SK-N-SH (cell line): ENCODE measurements around the gene COBL. TPM values are rescaled to one million over a fixed set of nuclear protein-coding genes. Genes with fewer than 3 reads are reported as not detected.
A peak's percentile ranks its signal among the peaks of the same experiment; 100 is the strongest.

Source experiments
- CTCF ChIA-PET: fragments of 300-600, 350-600 bp; formaldehyde crosslinking; extraction: SDS; loops from one replicate; lab custom pipeline; 2021; lab: Yijun Ruan, JAX
- POLR2A ChIA-PET: fragments of 350-600 bp; sonication (Branson Sonifier 250); formaldehyde crosslinking; extraction: SDS; loops from one replicate; lab custom pipeline; 2020; ENCODE audit warnings: antibody characterized with exemption, inconsistent platforms; lab: Yijun Ruan, JAX
- DNase-seq: peaks from one replicate; pipeline ENCODE4 v3.0.0; 2012
- H2AFZ ChIP-seq: fragments of 200-600 bp; sonication (generic); 2 replicates; pipeline ENCODE4 v1.8.1; 2016; ENCODE audit warnings: antibody characterized with exemption, mild to moderate bottlenecking, low read depth
- H3F3A ChIP-seq: fragments of 200-600 bp; sonication (generic); replicated peaks from 2 replicates; pipeline ENCODE3; 2016; ENCODE audit warnings: antibody characterized with exemption, mild to moderate bottlenecking; ENCODE audit not compliant: insufficient read depth
- H3K27ac ChIP-seq, 2 experiments: fragments of 200-500 bp in 1 of 2; fragments of 200-600 bp in 1 of 2; sonication (Bioruptor generic) in 1 of 2; sonication (generic), shearing (Covaris generic) in 1 of 2; 2 replicates each; pipeline versions ENCODE4 v1.5.1 to v1.6.1; 2014 to 2016; ENCODE audit warnings: low read depth in 2 of 2, inconsistent platforms in 1 of 2, low read length in 1 of 2, mild to moderate bottlenecking in 1 of 2, mixed read lengths in 1 of 2
- H3K27me3 ChIP-seq: fragments of 200-600 bp; sonication (generic), shearing (Covaris generic); 2 replicates; pipeline ENCODE4 v1.6.1; 2016; ENCODE audit warnings: mixed run types; ENCODE audit not compliant: insufficient read depth
- H3K36me3 ChIP-seq, 2 experiments: fragments of 200-500 bp in 1 of 2; fragments of 200-600 bp in 1 of 2; sonication (Bioruptor generic) in 1 of 2; sonication (generic) in 1 of 2; replicated peaks in 1 of 2; 2 replicates each; pipeline versions ENCODE3 to v1.5.1; 2014 to 2016; ENCODE audit warnings: low read length in 1 of 2, mild to moderate bottlenecking in 1 of 2; ENCODE audit not compliant: insufficient read depth in 2 of 2, control insufficient read depth in 1 of 2
- H3K4me1 ChIP-seq, 2 experiments: fragments of 200-500 bp in 1 of 2; fragments of 200-600 bp in 1 of 2; sonication (Bioruptor generic) in 1 of 2; sonication (generic), shearing (Covaris generic) in 1 of 2; 2 replicates each; pipeline versions ENCODE4 v1.5.1 to v1.6.1; 2014 to 2016; ENCODE audit warnings: low read depth in 1 of 2, low read length in 1 of 2, mixed run types in 1 of 2; ENCODE audit not compliant: insufficient read depth in 2 of 2, control insufficient read depth in 1 of 2
- H3K4me2 ChIP-seq: fragments of 200-600 bp; sonication (generic), shearing (Covaris generic); 2 replicates; pipeline ENCODE4 v1.6.1; 2017; ENCODE audit warnings: mixed run types
- H3K4me3 ChIP-seq, 2 experiments: fragments of 200-500 bp in 1 of 2; fragments of 200-600 bp in 1 of 2; sonication (Bioruptor generic) in 1 of 2; sonication (generic), shearing (Covaris generic) in 1 of 2; 2 replicates each; pipeline versions ENCODE4 v1.5.1 to v1.8.1; 2014 to 2016; ENCODE audit warnings: low read depth in 2 of 2, inconsistent platforms in 1 of 2, low read length in 1 of 2, mild to moderate bottlenecking in 1 of 2, mixed read lengths in 1 of 2, moderate library complexity in 1 of 2
- H3K79me2 ChIP-seq: fragments of 200-600 bp; sonication (generic); 2 replicates; pipeline ENCODE4 v1.8.1; 2017; ENCODE audit warnings: mild to moderate bottlenecking; ENCODE audit not compliant: insufficient read depth
- H3K9ac ChIP-seq: fragments of 200-600 bp; sonication (generic); 2 replicates; pipeline ENCODE4 v1.6.1; 2017; ENCODE audit warnings: mixed run types
- H3K9me2 ChIP-seq: fragments of 200-600 bp; sonication (generic); 2 replicates; pipeline ENCODE4 v1.6.1; 2017; ENCODE audit warnings: mixed run types
- H3K9me3 ChIP-seq: fragments of 200-600 bp; sonication (generic); 2 replicates; pipeline ENCODE4 v1.6.1; 2017; ENCODE audit warnings: mixed run types, mild to moderate bottlenecking, moderate library complexity
- H4K20me1 ChIP-seq: fragments of 200-600 bp; sonication (generic); 2 replicates; pipeline ENCODE4 v1.6.1; 2017; ENCODE audit warnings: mild to moderate bottlenecking, mixed run types; ENCODE audit not compliant: insufficient read depth
- CHD2 ChIP-seq: fragments of 150-350 bp; IDR thresholded peaks from 2 replicates; pipeline ENCODE4 v1.6.1; 2018; ENCODE audit warnings: low read length; ENCODE audit not compliant: partially characterized antibody
- ELF1 ChIP-seq: IDR thresholded peaks from 2 replicates; pipeline ENCODE4 v1.4.0; 2012
- EP300 ChIP-seq, 2 experiments: IDR thresholded peaks; 2 replicates each; pipeline versions ENCODE4 v1.4.0 to v1.6.1; 2012; ENCODE audit warnings: borderline replicate concordance in 1 of 2, low read depth in 1 of 2, low read length in 1 of 2
- EZH2phosphoT487 ChIP-seq: fragments of 200-600 bp; sonication (generic); IDR thresholded peaks from 2 replicates; pipeline ENCODE4 v1.6.1; 2017; ENCODE audit warnings: low read depth, mixed run types, mild to moderate bottlenecking, antibody characterized with exemption, moderate library complexity, borderline replicate concordance
- FOSL2 ChIP-seq: IDR thresholded peaks from 2 replicates; pipeline ENCODE4 v1.4.0; 2012; ENCODE audit warnings: low read depth, mild to moderate bottlenecking, moderate library complexity, borderline replicate concordance
- FOXM1 ChIP-seq: IDR thresholded peaks from 2 replicates; pipeline ENCODE4 v1.4.0; 2012; ENCODE audit warnings: low read depth, mild to moderate bottlenecking
- GABPA ChIP-seq: IDR thresholded peaks from 2 replicates; pipeline ENCODE4 v1.4.0; 2012; ENCODE audit warnings: low read depth, mild to moderate bottlenecking
- JUND ChIP-seq: IDR thresholded peaks from 2 replicates; pipeline ENCODE4 v1.4.0; 2012
- MXI1 ChIP-seq: IDR thresholded peaks from 2 replicates; pipeline ENCODE4 v1.6.1; 2012; ENCODE audit warnings: mild to moderate bottlenecking, low read depth, low read length, improper control_type of control experiment
- NFIC ChIP-seq: IDR thresholded peaks from 2 replicates; pipeline ENCODE4 v1.4.0; 2012; ENCODE audit warnings: borderline replicate concordance
- NRF1 ChIP-seq: IDR thresholded peaks from 2 replicates; pipeline ENCODE4 v1.6.1; 2012; ENCODE audit warnings: low read depth, mild to moderate bottlenecking, low read length
- RAD21 ChIP-seq: IDR thresholded peaks from 2 replicates; pipeline ENCODE4 v1.6.1; 2012; ENCODE audit warnings: mild to moderate bottlenecking, low read length
- RCOR1 ChIP-seq: fragments of 150-350 bp; IDR thresholded peaks from 2 replicates; pipeline ENCODE4 v1.6.1; 2017; ENCODE audit warnings: antibody characterized with exemption, low read length
- RFX5 ChIP-seq: IDR thresholded peaks from 2 replicates; pipeline ENCODE4 v1.6.1; 2012; ENCODE audit warnings: mild to moderate bottlenecking, improper control_type of control experiment, low read length
- RXRA ChIP-seq: IDR thresholded peaks from 2 replicates; pipeline ENCODE4 v1.4.0; 2012; ENCODE audit warnings: low read depth, mild to moderate bottlenecking, borderline replicate concordance
- SMC3 ChIP-seq: IDR thresholded peaks from 2 replicates; pipeline ENCODE4 v1.6.1; 2012; ENCODE audit warnings: low read depth, low read length, improper control_type of control experiment
- TCF12 ChIP-seq: IDR thresholded peaks from 2 replicates; pipeline ENCODE4 v1.4.0; 2012
- TEAD4 ChIP-seq: IDR thresholded peaks from 2 replicates; pipeline ENCODE4 v1.4.0; 2012; ENCODE audit warnings: mild to moderate bottlenecking, borderline replicate concordance; ENCODE audit not compliant: insufficient read depth
- YY1 ChIP-seq: IDR thresholded peaks from 2 replicates; pipeline ENCODE4 v1.4.0; 2012; ENCODE audit warnings: low read depth, mild to moderate bottlenecking
- WGBS: methylation state at CpG from one replicate; pipeline ENCODE4 v1.1.6; 2017; ENCODE audit warnings: low lambda C conversion rate; 5-methylcytosine and 5-hydroxymethylcytosine counted together
- polyA plus RNA-seq, 3 experiments: library from polyadenylated mRNA; depleted of rRNA; stranded (reverse); fragments of >200 nt; gene quantifications; 2 replicates each; pipeline ENCODE4 v1.2.3, GENCODE V29; 2012
- TF ChIP-seq, protein P1 (sequence below): fragments of 150-350 bp; IDR thresholded peaks from 2 replicates; pipeline ENCODE4 v1.6.1; 2016; ENCODE audit warnings: mild to moderate bottlenecking, low read depth, low read length
- TF ChIP-seq, protein P2 (sequence below): fragments of 200-600 bp; sonication (generic); IDR thresholded peaks from 2 replicates; pipeline ENCODE4 v1.6.1; 2017; ENCODE audit warnings: antibody characterized with exemption, mild to moderate bottlenecking, moderate library complexity
- TF ChIP-seq, protein P3 (sequence below): IDR thresholded peaks from 2 replicates; pipeline ENCODE4 v1.6.1; 2012; ENCODE audit warnings: mild to moderate bottlenecking, low read depth, low read length, moderate library complexity
- TF ChIP-seq, protein P4 (sequence below): IDR thresholded peaks from 2 replicates; pipeline ENCODE4 v1.4.0; 2012; ENCODE audit warnings: low read depth, borderline replicate concordance
- TF ChIP-seq, protein P5 (sequence below): IDR thresholded peaks from 2 replicates; pipeline ENCODE4; 2012

Gene COBL
- polyA plus RNA-seq, 1 of the 3 experiments (the other 2 are of a cell fraction): under 0.01 TPM

DNA sequence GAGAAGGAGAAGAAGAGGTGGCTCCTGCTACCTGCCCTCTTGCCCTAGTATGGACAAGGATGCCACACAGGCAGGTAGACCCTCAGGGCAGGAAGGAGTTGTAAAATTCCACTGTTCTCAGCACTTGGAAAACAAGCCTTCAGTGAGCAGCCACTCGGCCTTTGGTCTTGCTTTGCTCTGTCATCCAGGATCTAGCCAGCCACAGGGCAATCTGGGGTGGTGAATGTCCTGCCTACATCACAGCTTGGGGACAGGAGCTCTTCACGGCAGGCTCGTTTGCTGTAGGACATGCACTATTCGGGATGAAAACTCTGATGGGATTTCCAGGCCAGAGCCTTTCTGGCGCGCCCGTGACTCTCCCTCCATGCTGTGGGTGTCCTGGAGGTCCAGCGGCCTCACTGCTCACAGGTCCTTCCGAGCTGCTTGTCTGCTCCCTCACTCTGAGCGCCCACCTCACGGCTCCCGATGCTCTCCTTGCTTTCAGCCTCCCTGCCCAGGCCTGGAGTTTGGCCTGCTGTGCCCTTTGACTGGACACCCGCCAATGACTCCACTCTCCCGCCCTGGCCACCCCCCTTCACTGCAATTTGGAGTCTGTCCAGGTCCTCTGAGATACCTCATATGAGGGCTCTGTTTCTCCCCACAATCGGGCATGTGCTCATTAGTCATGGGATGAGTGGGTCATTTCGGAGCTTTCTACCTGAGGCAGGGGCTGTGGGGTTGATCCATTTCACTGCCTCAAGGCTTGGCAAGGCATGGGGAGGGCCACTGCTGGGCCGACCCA, 306.7 kb downstream of the COBL start:
- Histone ChIP-seq H3K9me3 (no peaks in the 10 kb centered on the region), H4K20me1 (no peaks in the 10 kb centered on the region), H3K4me3 (no peak overlapping the region), H3K4me1 (peaks cover 5 to 16% of the 10 kb centered on the region in 2 experiments; a peak in 2 of 4 replicates), H2AFZ (no peak overlapping the region), H3K27ac (peak overlapping the region in 1 of 2 experiments; percentile 12; a peak in 1 of 4 replicates), H3K9me2 (no peaks in the 10 kb centered on the region), H3K9ac (no peak overlapping the region), H3K36me3 (no peaks in the 10 kb centered on the region), H3F3A (no peaks in the 10 kb centered on the region), H3K4me2 (peak overlapping the region; percentile 32), H3K79me2 (no peaks in the 10 kb centered on the region), H3K27me3 (peaks cover 38% of the 10 kb centered on the region)
- DNase-seq: no peak
- POLR2A ChIA-PET: no interaction called here
- WGBS: 26% methylated on average over 16 of the region's 17 CpGs
- CTCF ChIA-PET: no interaction called here
- 0 out of 2 replicates have a peak, but pooled peaks have one; percentile 31 for TF ChIP-seq TEAD4
- TF ChIP-seq RFX5: no peak
- no peak for TF ChIP-seq RAD21
- TF ChIP-seq TCF12: peak; percentile 73
- TF ChIP-seq CHD2: no peak
- TF ChIP-seq FOXM1: no peak
- TF ChIP-seq, protein P1, sequence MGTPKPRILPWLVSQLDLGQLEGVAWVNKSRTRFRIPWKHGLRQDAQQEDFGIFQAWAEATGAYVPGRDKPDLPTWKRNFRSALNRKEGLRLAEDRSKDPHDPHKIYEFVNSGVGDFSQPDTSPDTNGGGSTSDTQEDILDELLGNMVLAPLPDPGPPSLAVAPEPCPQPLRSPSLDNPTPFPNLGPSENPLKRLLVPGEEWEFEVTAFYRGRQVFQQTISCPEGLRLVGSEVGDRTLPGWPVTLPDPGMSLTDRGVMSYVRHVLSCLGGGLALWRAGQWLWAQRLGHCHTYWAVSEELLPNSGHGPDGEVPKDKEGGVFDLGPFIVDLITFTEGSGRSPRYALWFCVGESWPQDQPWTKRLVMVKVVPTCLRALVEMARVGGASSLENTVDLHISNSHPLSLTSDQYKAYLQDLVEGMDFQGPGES: no peak
- peak in 1 of 2 experiments; percentile 66; a peak in 1 of 4 replicates for TF ChIP-seq EP300 (IDR thresholded peaks at IDR 0.05; ENCODE audit: borderline replicate concordance in 1 of 2, low read depth in 1 of 2, low read length in 1 of 2)
- peak; percentile 90 for TF ChIP-seq NFIC
- TF ChIP-seq, protein P2, sequence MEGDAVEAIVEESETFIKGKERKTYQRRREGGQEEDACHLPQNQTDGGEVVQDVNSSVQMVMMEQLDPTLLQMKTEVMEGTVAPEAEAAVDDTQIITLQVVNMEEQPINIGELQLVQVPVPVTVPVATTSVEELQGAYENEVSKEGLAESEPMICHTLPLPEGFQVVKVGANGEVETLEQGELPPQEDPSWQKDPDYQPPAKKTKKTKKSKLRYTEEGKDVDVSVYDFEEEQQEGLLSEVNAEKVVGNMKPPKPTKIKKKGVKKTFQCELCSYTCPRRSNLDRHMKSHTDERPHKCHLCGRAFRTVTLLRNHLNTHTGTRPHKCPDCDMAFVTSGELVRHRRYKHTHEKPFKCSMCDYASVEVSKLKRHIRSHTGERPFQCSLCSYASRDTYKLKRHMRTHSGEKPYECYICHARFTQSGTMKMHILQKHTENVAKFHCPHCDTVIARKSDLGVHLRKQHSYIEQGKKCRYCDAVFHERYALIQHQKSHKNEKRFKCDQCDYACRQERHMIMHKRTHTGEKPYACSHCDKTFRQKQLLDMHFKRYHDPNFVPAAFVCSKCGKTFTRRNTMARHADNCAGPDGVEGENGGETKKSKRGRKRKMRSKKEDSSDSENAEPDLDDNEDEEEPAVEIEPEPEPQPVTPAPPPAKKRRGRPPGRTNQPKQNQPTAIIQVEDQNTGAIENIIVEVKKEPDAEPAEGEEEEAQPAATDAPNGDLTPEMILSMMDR: no peak
- TF ChIP-seq, protein P3, sequence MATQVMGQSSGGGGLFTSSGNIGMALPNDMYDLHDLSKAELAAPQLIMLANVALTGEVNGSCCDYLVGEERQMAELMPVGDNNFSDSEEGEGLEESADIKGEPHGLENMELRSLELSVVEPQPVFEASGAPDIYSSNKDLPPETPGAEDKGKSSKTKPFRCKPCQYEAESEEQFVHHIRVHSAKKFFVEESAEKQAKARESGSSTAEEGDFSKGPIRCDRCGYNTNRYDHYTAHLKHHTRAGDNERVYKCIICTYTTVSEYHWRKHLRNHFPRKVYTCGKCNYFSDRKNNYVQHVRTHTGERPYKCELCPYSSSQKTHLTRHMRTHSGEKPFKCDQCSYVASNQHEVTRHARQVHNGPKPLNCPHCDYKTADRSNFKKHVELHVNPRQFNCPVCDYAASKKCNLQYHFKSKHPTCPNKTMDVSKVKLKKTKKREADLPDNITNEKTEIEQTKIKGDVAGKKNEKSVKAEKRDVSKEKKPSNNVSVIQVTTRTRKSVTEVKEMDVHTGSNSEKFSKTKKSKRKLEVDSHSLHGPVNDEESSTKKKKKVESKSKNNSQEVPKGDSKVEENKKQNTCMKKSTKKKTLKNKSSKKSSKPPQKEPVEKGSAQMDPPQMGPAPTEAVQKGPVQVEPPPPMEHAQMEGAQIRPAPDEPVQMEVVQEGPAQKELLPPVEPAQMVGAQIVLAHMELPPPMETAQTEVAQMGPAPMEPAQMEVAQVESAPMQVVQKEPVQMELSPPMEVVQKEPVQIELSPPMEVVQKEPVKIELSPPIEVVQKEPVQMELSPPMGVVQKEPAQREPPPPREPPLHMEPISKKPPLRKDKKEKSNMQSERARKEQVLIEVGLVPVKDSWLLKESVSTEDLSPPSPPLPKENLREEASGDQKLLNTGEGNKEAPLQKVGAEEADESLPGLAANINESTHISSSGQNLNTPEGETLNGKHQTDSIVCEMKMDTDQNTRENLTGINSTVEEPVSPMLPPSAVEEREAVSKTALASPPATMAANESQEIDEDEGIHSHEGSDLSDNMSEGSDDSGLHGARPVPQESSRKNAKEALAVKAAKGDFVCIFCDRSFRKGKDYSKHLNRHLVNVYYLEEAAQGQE: no peak
- TF ChIP-seq RCOR1: no peak
- TF ChIP-seq NRF1: no peak
- no peak for TF ChIP-seq YY1
- TF ChIP-seq GABPA: no peak
- TF ChIP-seq FOSL2: peak; percentile 10; the same call in 1 of the 2 replicates
- no peak for TF ChIP-seq SMC3
- no peak for TF ChIP-seq ELF1
- TF ChIP-seq, protein P4, sequence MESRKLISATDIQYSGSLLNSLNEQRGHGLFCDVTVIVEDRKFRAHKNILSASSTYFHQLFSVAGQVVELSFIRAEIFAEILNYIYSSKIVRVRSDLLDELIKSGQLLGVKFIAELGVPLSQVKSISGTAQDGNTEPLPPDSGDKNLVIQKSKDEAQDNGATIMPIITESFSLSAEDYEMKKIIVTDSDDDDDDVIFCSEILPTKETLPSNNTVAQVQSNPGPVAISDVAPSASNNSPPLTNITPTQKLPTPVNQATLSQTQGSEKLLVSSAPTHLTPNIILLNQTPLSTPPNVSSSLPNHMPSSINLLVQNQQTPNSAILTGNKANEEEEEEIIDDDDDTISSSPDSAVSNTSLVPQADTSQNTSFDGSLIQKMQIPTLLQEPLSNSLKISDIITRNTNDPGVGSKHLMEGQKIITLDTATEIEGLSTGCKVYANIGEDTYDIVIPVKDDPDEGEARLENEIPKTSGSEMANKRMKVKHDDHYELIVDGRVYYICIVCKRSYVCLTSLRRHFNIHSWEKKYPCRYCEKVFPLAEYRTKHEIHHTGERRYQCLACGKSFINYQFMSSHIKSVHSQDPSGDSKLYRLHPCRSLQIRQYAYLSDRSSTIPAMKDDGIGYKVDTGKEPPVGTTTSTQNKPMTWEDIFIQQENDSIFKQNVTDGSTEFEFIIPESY: no peak
- TF ChIP-seq, protein P5, sequence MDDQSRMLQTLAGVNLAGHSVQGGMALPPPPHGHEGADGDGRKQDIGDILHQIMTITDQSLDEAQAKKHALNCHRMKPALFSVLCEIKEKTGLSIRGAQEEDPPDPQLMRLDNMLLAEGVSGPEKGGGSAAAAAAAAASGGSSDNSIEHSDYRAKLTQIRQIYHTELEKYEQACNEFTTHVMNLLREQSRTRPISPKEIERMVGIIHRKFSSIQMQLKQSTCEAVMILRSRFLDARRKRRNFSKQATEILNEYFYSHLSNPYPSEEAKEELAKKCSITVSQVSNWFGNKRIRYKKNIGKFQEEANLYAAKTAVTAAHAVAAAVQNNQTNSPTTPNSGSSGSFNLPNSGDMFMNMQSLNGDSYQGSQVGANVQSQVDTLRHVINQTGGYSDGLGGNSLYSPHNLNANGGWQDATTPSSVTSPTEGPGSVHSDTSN: peak; percentile 51
- no peak for TF ChIP-seq MXI1
- TF ChIP-seq EZH2phosphoT487: no peak
- TF ChIP-seq RXRA: peak; percentile 59; the same call in 1 of the 2 replicates
- peak; percentile 42; the same call in 1 of the 2 replicates for TF ChIP-seq JUND
